Smooth muscle cell of the brain vasculature (primary cell): Measurements from ENCODE around the gene ELOVL3.

Experiments used
- DNase-seq: peaks from one replicate; pipeline ENCODE4 v3.0.0-alpha.2; 2012; ENCODE audit warnings: low read depth, low spot score

Gene ELOVL3

GRCh38 chr10:102254426-102254825 is 28.3 kb downstream of the ELOVL3 start:
- no peak for DNase-seq

- no peak for DNase-seq
Measured at GRCh38 chr10:102255404-102255803, 29.3 kb downstream of the ELOVL3 start.

DNA sequence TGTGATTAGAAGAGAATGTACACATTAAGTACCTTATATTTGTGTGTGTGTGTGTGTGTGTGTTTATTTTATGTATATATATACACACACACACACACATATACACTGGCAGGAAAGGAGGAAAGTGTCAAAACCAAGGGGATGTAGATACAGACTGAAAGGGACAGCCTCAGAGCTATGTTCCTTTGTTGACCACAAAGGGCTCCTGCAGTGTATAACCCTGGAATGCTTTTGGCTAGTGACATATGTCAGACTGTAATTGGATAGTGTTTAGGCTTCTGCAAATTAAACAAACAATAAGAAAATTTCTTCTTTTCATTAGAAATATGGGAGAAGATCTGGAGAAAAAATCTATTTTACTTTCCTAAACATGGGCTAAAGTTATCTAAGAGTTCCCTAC is 35.1 kb downstream of the ELOVL3 start:
- DNase-seq = no peak

DNA sequence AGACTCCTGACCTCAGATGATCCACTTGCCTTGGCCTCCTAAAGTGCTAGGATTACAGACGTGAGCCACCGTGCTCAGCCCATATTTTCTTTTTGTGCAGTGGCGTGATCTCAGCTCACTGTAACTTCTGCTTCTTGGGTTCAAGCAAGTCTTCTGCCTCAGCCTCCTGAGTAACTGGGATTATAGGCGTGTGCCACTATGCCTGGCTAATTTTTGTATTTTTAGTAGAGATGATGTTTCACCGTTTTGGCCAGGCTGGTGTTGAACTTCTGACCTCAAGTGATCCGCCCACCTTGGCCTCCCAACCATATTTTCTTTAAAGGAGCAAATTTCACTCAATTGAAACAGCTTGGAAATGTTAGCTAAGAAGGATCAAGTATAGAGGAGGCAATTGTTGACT is 35.7 kb downstream of the ELOVL3 start:
- DNase-seq = no peak

DNA sequence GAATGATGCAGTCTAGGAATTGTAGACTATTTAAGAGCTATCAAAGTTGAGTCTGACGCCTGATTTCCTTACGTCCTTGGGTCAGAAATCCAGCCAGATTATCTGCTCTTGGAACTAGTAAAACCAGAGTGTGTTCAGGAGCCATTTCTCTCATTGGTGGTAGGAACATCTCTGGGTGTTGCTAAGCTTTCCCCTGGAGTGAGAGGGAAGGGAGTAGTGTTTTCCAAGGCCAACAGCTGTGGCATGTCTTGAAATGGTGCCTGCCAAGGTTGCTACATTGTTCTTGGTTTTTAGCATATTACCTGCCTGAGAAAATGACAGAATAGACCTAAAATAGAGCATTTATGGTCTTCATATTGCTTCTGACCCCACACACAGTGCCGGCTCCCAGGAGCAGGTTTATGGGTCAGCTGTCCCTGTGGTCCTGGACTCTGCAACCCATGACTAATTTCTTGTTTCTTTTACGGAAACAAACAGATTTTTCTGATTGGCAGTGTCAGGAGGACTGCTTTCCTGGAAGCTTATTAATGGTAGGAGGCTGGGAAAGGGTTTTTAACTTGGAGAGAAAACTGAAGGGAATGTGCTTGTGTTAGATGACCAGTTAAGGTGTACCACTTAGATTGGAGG is 36.8 kb downstream of the ELOVL3 start:
- no peak for DNase-seq

GRCh38 chr10:102264371-102264770 is 38.3 kb downstream of the ELOVL3 start:
- no peak for DNase-seq

DNA sequence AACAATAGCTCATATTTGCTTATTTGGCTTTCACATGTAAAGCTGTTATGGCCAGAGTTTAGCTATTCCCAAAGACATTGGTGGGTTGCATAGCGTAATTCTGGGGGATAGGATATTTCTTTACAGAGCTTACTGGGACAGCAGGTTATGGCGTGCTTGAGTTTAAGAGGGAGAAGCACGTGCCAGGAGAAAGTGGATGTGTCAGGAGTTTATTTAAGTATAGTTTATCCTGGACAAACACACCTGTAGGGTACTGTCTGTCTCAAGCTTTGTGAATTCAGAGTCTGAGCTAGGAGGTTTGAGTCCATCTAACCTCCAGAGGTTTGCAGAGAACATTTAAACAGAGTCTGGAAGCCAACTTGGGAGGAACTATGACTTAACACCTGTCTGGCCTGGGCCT is 40.6 kb downstream of the ELOVL3 start:
- no peak for DNase-seq

- DNase-seq = no peak
Measured at GRCh38 chr10:102267748-102268147, 41.6 kb downstream of the ELOVL3 start.

GRCh38 chr10:102268375-102268888 is 42.3 kb downstream of the ELOVL3 start:
- no peak for DNase-seq

- DNase-seq = no peak
Measured at GRCh38 chr10:102269017-102269416, 42.9 kb downstream of the ELOVL3 start.

DNA sequence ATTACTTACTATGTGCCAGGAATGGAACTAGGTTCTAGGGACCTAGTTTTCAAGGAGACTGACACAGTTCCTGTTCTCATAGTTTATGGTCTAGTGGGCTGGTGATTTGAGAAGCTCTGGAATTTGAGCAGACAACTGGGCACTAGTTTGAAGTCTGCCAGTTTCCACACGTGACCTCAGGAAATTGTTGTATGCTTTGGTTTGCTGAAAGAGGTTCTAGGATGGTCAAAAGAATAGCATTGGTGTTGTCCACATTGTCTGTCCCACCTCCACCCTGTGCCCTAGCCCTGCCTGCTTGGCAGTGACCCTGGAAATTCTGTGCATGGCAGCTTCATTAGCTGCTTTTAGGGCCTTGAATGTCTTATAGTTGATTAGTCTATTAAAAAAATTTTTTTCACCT is 48.0 kb downstream of the ELOVL3 start:
- DNase-seq = no peak

DNA sequence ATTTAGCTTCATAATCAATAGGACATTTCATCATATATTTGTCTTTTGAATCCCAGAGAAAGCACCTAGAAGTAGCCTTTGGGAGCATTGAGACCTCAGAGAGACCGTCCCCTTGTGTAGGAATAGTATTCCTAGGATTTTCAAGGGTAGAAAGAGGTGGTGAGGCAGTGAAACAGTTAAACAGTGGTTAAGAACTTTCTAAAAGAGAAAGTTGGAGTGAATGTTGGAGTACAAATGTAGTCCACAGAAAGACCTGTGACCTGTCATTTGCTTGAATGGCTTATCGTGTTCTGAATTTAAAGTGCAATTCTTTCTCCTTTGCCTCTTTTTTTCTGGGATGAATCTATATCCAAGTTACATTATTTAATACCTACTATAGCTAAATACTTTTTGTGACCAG is 49.2 kb downstream of the ELOVL3 start:
- DNase-seq = no peak

DNA sequence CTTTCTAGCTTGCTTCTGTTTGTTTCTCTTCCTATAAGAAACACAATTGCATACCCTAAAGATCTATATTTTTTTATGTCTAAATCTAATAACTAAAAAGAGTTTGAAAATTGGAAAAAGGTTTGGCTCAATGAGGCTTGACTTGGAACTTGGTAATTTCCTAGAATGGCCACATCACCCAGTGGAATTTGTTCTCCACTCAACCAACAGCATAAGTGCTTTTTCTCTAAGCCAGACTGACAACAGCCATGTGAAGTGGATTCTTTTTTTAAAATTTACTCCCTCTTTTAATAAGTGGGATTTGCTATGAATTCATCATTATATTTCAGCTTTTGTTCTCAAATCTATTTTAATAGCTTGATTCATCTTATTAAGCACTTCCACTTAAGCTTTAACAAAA is 53.0 kb downstream of the ELOVL3 start:
- no peak for DNase-seq
